NCI-H1105 treated with DMSO at 0.1 percent for 48 hours (cell line): ENCODE measurements around the gene CMBL.

ENCODE experiments used
- DNase-seq: peaks from one replicate; lab custom pipeline; 2025; lab: John Stamatoyannopoulos, UW

CMBL gene

GRCh38 chr5:10310066-10310779 lies 2.5 kb upstream of the CMBL start:
- no peak for DNase-seq

DNA sequence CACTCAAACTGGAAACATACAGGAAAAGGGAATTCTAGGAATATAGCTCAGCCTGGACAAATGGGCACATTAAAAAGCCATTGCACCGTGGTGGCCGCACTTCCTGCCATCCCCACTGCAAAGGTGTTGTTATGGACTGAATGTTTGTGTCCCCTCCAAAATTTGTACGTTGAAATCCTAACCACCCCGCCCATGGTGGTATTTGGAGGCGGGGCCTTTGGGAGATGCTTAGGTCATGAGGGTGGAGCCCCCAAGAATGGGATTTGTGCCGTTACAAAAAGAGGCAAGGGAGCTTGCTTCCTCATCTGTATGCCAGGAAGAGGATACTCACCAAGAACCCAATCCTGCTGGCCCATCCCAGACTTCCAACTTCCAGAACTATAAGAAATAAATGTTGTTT lies 1.1 kb upstream of the CMBL start:
- DNase-seq: no peak

DNA sequence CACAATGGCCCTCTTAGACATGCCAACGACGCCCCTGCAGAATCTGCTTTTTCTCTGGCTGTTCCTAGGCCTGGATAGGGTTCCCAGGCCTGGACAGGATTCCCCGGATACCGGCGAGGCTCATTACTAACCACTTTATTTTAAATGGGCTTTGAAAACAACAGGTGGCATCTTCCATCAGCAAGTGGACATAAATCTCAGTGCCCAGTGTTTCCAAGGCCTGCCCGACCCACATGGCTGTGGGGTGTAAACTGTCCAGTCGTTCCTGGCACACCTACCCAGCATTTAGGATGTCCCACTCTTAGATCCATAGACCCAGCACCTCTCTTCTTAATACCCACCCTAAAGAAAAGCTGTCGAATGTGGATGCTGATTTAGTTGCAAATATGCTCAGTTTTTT lies 896 bp downstream of the CMBL start:
- DNase-seq: peak; percentile 15

DNA sequence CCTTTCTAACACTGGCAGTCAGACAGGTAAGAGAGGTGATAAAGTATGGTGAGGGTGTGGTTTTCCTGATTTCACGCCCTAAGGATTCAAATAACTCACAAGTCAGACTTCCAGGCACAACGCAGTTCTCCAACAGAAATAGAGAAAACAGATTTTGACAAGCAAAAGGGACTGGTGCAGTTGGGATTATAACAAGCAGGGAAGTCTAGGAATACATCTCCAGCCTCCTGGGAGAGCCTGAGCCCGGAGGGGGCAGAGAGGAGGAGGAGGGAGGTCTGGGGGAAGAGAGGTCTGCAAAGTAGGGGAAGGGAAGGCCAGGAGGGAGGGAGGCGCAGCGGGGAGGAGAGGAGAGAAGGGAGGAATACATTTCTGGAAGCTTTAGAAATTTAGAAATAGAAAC lies 1.6 kb downstream of the CMBL start:
- DNase-seq: no peak

- DNase-seq: no peak
These were observed 2.8 kb downstream of the CMBL start for GRCh38 chr5:10304932-10305331.

GRCh38 chr5:10303699-10304170 lies 4.0 kb downstream of the CMBL start:
- no peak for DNase-seq

DNA sequence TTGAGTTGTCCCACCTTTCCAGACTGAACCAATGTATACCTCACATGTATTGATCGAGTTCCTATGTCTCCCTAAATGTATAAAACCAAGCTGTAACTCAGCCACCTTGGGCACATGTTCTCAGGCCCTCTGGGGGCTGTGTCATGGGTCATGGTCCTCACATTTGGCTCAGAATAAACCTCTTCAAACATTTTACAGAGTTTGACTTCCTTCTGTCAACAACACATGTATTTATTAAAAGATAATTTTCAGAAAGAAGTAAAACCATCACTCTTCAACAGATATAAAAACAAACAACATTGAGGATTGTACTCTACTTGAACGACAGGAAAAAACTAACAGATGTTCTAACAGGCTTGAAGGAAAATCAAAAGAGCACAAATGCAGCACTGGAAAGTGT lies 4.5 kb downstream of the CMBL start:
- no peak for DNase-seq

DNA sequence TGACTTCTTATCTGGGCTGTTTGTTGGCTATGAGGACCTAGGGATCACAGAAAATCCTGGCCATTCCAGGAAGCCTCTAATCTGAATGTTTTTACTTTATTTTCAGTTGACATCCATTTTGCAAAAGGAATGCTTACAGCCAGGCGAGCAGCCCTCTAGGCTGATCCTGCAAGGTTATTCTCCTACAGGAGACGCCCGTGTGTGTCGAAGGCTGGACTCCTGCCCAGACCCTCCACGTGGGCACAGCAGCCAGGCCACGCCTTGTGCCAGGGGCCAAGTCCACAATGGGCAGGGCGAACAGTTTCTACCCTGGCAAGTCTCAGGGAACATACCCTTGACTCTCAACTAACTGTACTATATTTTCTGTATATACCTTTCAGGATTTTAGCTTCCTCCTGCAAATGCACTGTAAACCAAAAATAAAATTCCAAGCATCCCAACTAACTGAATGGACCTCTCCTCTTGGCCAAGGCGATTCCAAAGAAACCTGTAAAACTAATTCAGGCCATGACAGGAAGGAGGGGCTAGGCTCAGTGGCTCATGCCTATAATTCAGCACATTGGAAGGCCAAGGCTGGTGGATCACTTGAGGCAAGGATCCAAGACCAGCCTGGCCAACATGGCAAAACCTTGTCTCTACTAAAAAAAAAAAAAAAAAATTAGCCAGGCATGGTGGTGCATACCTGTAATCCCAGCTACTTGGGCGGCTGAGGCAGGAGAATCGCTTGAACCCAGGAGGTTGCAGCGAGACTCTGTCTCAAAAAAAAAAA lies 5.7 kb downstream of the CMBL start:
- DNase-seq: peak; percentile 76

DNA sequence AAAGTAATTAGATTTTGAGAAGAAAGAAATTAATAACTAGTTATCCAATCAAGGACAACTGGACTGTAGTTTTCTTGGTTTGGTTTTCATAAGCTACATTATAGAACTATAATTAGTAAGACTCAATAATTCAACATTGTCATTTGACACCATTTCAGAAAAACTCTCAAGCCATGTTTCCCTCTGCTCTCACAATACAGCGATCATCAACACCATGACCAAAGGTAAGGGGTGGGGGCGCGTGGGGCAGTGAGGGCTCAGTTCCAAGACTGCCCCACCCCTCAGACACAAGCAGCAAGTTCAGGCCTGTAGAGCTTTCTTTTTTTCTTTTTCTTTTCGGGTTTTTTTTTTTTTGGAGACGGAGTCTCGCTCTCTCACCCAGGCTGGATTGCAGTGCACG lies 6.4 kb downstream of the CMBL start:
- DNase-seq: peak; percentile 93

DNA sequence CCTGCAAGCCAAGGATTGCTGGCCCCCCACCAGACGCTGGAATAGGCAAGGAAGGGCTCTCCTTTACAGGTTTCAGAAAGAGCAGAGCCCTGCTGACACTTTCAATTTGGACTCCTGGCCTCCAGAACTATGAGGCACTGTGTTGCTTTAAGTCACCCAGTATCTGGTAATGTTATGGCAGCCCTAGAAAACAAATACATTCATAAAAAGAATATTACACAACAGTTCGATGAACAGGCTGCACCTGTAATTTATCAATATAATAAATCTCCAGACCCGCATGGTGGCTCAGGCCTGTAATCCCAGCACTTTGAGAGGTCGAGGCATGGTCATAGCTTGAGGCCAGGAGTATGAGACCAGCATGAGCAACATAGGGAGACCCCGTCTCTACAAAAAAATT lies 7.5 kb downstream of the CMBL start:
- no peak for DNase-seq

GRCh38 chr5:10297646-10298204 lies 10.0 kb downstream of the CMBL start:
- DNase-seq: no peak

DNA sequence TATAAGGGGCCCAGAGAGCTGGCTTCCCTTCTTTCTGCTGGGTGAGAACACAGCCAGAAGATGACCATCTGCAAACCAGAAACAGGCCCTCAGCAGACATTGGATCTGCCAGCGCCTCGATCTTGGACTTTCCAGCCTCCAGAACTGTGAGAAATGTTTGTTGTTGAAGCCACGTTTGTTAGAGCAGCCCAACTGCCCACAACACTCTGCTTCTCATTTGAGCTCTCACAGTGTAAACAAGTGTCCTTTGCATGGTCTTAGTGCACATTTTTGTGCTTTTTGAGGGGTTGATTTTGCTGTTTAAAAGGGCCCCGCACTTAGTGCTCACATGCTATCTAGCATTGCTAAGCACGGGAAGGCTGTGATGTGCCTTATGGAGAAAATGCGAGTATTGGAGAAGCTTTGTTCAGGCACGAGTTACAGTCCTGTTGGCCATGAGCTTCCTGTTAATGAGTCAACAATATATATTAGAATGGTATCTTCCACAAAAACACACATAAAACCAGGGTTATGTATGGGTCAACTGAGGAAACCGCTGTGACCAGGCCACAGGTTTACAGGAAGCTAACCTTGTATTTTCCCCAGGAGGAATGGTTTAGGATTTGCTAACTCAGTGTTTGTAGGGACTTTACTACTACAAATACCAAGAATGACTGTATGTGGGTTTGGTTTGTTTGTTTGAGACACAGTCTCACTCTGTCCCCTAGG lies 11.9 kb downstream of the CMBL start:
- no peak for DNase-seq

GRCh38 chr5:10293907-10294662 lies 13.6 kb downstream of the CMBL start:
- DNase-seq: no peak

DNA sequence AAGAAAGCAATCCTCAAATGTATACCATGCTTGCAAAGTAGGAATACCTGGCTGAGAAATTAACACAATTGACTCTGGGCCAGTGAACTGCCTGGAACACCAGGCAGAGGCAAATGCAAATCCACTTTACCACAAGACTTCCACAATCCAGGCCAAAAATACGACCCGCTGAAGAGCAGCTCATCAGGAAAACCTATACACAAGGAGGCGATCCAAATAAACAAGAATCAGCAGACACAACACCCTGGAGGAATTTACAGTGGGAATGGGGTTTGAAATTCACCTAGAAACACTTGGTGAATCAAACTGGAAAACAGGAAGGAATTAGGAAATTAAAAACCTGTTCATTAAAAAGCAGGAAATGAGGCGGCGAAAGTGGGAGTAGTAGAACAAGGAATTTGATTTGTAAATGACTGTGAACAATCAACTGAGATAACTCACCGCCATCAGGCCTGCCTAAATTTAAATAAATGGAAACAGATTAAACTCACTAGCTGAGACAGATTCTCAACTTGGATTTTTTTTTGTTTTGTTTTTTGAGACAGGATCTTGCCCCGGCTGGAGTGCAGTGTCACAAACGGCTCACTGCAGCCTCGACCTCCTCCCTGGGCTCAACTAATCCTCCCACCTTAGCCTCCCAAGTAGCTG lies 15.9 kb downstream of the CMBL start:
- DNase-seq: no peak

- DNase-seq: no peak
These were observed 17.3 kb downstream of the CMBL start for GRCh38 chr5:10290438-10290837.

DNA sequence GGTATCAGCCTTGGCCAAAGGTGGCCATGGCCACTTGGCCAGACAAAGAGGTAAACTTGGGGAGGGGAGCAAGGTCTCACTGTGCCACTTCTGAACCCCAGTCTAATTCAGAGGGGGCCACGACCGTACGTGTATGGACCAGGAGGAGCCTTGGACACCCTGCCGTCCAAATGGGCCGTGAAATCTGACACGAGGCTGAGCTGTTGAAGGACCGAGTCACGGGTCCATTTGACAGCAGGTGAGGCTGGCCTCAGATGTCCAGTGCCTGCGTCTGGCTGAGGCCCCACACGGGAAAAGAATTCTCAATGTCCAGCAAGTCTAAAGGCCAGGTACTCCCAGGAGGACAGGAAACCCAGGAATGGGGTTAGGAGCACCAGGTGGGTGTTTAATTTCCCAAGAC lies 17.7 kb downstream of the CMBL start:
- no peak for DNase-seq

GRCh38 chr5:10289353-10289752 lies 18.3 kb downstream of the CMBL start:
- peak; percentile 62 for DNase-seq

- peak; percentile 98 for DNase-seq
These were observed 19.0 kb downstream of the CMBL start for GRCh38 chr5:10288592-10289219.

- DNase-seq: no peak
These were observed 20.9 kb downstream of the CMBL start for GRCh38 chr5:10286862-10287227.

DNA sequence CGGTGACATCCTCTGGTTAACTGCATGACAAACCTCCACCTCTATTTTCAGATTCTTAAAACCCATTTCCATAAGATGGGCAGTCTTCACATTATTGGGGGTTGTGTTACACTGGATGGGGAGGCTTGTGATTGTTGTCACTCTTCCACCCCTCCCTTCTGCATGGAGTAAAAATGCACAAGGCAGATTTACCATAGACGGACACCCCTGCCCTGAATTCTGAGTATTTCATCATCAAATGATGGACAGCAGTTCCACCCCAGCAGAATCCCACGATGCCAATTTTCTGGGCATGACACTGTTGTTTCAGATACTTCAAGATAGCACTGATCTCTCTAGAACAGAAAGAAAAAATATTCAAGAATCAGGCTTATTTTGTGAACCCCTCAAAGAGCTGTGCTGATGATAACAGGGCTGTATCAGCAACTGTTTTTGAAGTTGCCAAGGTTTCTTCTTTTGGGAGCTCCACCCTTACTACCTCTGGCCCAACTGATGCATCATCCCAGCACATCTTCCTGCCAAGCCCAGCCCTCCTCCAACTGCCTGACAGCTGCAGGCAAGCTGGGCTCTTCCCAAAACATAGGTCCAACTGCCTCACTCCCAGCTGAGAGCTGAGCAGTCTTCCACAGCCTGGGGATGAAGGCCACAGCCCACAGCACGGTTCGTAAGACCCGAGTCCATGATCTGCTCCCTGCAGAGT lies 21.4 kb downstream of the CMBL start:
- DNase-seq: no peak
